Activated T-helper 17 cell treated with anti-CD3 and anti-CD28 coated beads, Interleukin-2, amount 50 U/mL, for 72 hours (primary cell): Measurements from ENCODE around the gene SLC25A5. TPM values are rescaled to one million over a fixed set of nuclear protein-coding genes. Genes with fewer than 3 reads are reported as not detected.
"Not testable (repeated sequence)": the region's sequence is repeated elsewhere in the genome, so short reads cannot be mapped to it uniquely, and the experiment has no call there.

Experiments used
- ATAC-seq: fragments of 150-1000 bp; cut with Tn5 transposase; replicated peaks from 2 replicates; pipeline ENCODE4 v1.10.0; 2021; ENCODE audit warnings: mild to moderate bottlenecking, moderate library complexity
- H3K27ac Mint-ChIP-seq: one replicate; pipeline ENCODE4 v1.8.0; 2022; ENCODE audit warnings: mixed read lengths
- H3K27me3 Mint-ChIP-seq: one replicate; pipeline ENCODE4 v1.8.0; 2022; ENCODE audit warnings: mixed read lengths
- H3K36me3 Mint-ChIP-seq: one replicate; pipeline ENCODE4 v1.8.0; 2022; ENCODE audit warnings: low read depth, mild to moderate bottlenecking, mixed read lengths
- H3K4me1 Mint-ChIP-seq: one replicate; pipeline ENCODE4 v1.8.0; 2022; ENCODE audit warnings: mixed read lengths
- H3K4me3 Mint-ChIP-seq: one replicate; pipeline ENCODE4 v1.8.0; 2022; ENCODE audit warnings: mild to moderate bottlenecking, mixed read lengths
- H3K9me3 Mint-ChIP-seq: one replicate; pipeline ENCODE4 v1.8.0; 2022; ENCODE audit warnings: mixed read lengths
- total RNA-seq, 2 donors: library from RNA; stranded (reverse); gene quantifications; one replicate each; pipeline ENCODE4 v1.2.3, GENCODE V29; 2022

SLC25A5 gene
- total RNA-seq, 2 donors from 2014 or later: 290 to 570 TPM

DNA sequence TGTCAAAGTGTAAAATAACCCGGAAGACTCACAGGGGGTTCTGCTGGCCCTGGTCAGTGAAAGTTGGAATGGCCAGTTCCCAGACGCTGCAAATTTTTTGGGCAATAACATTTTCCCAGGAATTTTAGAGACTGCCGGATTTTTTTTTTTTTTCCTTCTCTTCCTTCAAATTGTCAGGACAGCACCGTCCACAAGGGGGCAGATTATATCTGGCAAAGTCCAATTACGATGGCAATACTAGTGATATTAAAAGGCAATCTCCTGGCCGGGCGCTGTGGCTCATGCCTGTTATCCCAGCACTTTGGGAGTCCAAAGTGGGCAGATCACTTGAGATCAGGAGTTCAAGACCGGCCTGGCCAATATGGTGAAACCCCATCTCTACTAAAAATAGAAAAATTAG, 20.5 kb downstream of the SLC25A5 start:
- Mint-ChIP-seq H3K36me3 (no peaks in the 10 kb centered on the region), H3K4me1 (no peaks in the 10 kb centered on the region), H3K27me3 (no peaks in the 10 kb centered on the region), H3K4me3 (no peak overlapping the region), H3K9me3 (no peaks in the 10 kb centered on the region), H3K27ac (no peak overlapping the region)
- no peak for ATAC-seq

DNA sequence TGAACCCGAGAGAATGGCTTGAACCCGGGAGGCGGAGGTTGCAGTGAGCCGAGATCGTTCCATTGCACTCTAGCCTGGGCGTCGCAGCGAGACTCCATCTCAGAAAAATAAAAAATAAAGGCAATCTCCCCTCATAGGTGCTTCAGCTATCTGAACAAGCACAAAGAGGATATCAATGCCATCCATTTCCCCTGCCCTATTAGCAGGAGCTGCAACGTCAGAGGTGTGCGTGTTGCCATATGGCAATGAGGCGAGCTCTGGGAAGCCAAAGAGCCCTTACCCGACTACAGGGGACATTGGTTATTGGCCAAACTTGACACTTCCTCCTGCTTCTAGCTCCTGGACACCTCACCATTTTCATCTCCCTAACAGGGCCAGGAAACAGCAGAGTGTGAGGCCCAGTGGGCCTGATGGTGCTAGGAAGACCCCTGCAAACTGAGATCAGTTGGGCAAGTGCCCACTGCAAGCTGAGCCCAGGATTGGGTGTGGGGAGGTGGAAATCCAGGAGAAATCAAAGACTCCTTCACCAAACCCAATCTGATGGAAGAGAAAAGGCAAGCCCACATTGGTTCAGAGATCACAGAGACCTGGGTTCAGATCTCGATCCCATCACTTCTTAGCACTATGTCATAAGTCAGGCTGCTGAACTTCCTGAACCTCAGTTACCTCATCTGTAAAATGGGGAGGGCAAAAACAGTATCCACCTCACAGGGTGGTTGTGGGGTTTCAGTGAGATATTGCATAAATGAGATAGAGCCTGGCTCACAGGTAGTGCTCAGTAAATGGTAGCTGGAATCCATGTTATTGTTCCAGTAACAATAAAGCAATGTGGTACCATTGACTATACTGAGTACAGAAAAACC, 21.2 kb downstream of the SLC25A5 start:
- no peak overlapping the region for H3K4me3 Mint-ChIP-seq
- H3K27ac Mint-ChIP-seq: no peak overlapping the region
- ATAC-seq: no peak
- H3K36me3 Mint-ChIP-seq: no peaks in the 10 kb centered on the region
- H3K27me3 Mint-ChIP-seq: no peaks in the 10 kb centered on the region
- H3K4me1 Mint-ChIP-seq: no peaks in the 10 kb centered on the region
- no peaks in the 10 kb centered on the region for H3K9me3 Mint-ChIP-seq

GRCh38 chrX:119492463-119492862, 24.2 kb downstream of the SLC25A5 start:
- no peak for ATAC-seq
- H3K9me3 Mint-ChIP-seq: no peaks in the 10 kb centered on the region
- H3K4me3 Mint-ChIP-seq: no peak overlapping the region
- no peaks in the 10 kb centered on the region for H3K27me3 Mint-ChIP-seq
- H3K27ac Mint-ChIP-seq: no peak overlapping the region
- peaks cover 10% of the 10 kb centered on the region for H3K4me1 Mint-ChIP-seq
- H3K36me3 Mint-ChIP-seq: no peaks in the 10 kb centered on the region

DNA sequence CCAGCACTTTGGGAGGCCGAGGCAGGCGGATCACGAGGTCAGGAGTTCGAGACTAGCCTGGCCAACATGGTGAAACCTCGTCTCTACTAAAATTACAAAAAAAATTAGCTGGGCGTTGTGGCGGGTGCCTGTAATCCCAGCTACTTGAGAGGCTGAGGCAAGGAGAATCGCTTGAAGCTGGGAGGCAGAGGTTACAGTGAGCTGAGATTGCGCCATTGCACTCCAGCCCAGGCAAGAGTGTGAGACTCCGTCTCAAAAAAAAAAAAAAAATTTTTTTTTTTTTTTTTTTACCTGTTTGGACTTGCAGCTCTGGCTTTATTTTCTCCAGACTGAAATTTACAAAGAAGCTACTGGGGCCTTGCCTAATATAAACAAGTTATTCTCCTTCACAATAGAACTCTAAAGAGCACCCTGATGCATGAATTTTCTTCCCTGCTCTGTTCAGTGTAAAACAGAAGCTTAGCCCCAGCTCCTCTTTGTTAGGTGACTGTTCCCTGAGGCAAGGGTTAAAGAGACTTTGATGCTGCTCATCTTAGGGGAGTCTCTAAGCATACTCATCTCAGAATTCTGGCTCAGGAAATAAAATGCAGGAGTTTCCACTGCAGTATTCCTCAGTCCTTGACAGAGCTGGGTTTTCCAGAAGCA, 25.7 kb downstream of the SLC25A5 start:
- not testable (repeated sequence) for H3K4me3 Mint-ChIP-seq, H3K36me3 Mint-ChIP-seq
- peaks cover 10% of the 10 kb centered on the region for H3K4me1 Mint-ChIP-seq

DNA sequence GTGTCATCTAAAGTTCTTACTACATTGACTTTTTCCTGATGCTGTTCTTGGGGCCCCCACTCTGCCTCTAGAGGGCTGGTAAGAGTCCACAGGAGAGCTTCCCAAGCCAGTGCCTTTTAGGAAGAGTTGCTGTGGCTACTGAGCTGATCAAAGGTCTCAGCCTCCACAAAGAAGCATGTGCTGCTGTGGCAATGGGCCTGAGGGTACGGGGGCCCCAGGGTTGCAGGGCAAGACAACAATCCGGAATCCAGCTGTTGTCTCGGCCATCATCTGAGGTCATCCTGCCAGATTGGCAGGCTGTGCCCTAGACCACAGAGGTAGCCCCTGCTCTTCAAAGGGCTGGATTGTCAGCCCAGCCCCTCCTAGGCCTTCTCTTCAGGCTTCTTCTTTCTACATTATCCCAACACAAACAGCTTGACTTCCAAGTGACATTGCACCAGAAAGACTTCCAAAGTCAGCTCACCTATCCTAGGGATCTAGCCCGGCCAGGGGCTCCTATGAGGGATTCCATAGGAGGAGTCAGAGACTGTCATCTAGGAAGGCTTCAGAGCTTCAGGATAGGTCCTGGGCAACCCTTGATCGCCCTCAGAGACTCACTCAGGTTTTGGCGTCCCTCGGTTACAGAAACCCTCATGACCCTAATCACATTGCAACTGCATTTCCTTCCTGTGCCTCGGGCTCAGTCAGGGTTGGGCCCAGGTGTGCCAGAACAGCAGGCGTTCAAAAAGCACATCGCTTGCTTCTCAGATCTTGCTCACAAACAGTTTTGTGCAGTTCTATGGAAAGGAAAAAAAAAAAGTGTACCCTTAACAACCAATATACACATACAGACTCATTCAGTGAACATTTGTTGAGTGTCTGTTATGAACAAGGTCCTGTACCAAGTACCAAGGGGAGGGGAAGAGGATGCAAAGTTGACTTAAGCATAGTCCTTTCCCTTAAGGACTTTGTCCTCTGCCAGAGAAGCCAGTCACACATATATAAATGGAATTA, 27.8 kb downstream of the SLC25A5 start:
- no peaks in the 10 kb centered on the region for H3K27me3 Mint-ChIP-seq
- H3K4me3 Mint-ChIP-seq: peak overlapping the region; percentile 10
- peak overlapping the region; percentile 44 for H3K27ac Mint-ChIP-seq
- no peaks in the 10 kb centered on the region for H3K9me3 Mint-ChIP-seq
- no peak for ATAC-seq
- H3K36me3 Mint-ChIP-seq: no peaks in the 10 kb centered on the region
- H3K4me1 Mint-ChIP-seq: peaks cover 10% of the 10 kb centered on the region

More for the DNA sequence above, 25.7 kb downstream of the SLC25A5 start:
- not testable (repeated sequence) for ATAC-seq, H3K9me3 Mint-ChIP-seq, H3K27ac Mint-ChIP-seq, H3K27me3 Mint-ChIP-seq

GRCh38 chrX:119497185-119497584, 28.9 kb downstream of the SLC25A5 start:
- H3K4me3 Mint-ChIP-seq: no peak overlapping the region
- no peak overlapping the region for H3K27ac Mint-ChIP-seq
- no peak for ATAC-seq
- H3K4me1 Mint-ChIP-seq: peaks cover 10% of the 10 kb centered on the region
- H3K9me3 Mint-ChIP-seq: no peaks in the 10 kb centered on the region
- H3K27me3 Mint-ChIP-seq: no peaks in the 10 kb centered on the region
- H3K36me3 Mint-ChIP-seq: no peaks in the 10 kb centered on the region

- Mint-ChIP-seq H3K4me3 (no peak overlapping the region), H3K27ac (no peak overlapping the region), H3K4me1 (peaks cover 10% of the 10 kb centered on the region), H3K9me3 (no peaks in the 10 kb centered on the region), H3K36me3 (no peaks in the 10 kb centered on the region), H3K27me3 (no peaks in the 10 kb centered on the region)
- no peak for ATAC-seq
Measured at GRCh38 chrX:119500061-119500800, 32.0 kb downstream of the SLC25A5 start.

- no peak for ATAC-seq
- no peaks in the 10 kb centered on the region for H3K27me3 Mint-ChIP-seq
- no peak overlapping the region for H3K4me3 Mint-ChIP-seq
- no peak overlapping the region for H3K27ac Mint-ChIP-seq
- H3K4me1 Mint-ChIP-seq: peaks cover 3% of the 10 kb centered on the region
- H3K9me3 Mint-ChIP-seq: no peaks in the 10 kb centered on the region
- no peaks in the 10 kb centered on the region for H3K36me3 Mint-ChIP-seq
Measured at GRCh38 chrX:119501511-119502148, 33.4 kb downstream of the SLC25A5 start.

DNA sequence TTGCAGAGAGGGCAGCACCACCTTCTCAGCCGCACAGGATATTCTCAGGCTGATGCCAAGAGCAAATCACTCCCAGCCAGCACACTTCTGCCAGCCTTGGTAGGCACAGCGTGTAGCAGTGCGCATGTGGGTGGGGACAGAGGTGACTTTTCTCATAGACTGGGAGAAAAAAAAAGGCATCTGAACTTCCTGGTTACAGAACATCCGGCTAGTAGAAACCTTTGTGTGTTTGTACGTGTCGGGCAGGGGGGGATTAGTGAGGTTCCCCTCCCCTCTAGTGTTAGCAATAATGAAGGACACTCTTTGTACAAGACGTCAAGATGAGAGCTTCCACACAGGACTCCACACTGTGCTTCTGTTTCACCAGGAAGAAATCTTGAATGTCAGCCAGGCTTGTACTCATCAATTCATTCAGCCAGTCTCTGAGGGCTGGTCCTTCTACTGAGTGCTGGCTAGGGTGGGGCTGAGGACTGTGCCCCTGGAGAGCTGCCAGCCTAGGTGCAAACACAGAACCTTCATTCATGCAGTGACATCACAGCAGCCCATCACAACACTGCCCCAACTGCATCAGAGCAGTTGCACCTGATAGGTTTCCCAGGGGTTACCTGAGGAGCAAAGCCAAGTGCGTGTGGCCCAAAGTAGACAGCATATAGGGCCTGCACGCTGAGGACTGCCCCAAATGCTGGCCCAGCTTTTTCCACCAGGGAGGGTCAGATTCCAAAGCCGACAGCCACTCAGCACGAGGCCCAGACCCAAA, 34.7 kb downstream of the SLC25A5 start:
- Mint-ChIP-seq H3K4me3 (peak overlapping the region; percentile 47), H3K36me3 (no peaks in the 10 kb centered on the region), H3K27ac (peak overlapping the region; percentile 80), H3K4me1 (no peaks in the 10 kb centered on the region), H3K9me3 (no peaks in the 10 kb centered on the region), H3K27me3 (no peaks in the 10 kb centered on the region)
- ATAC-seq: peak; percentile 72

DNA sequence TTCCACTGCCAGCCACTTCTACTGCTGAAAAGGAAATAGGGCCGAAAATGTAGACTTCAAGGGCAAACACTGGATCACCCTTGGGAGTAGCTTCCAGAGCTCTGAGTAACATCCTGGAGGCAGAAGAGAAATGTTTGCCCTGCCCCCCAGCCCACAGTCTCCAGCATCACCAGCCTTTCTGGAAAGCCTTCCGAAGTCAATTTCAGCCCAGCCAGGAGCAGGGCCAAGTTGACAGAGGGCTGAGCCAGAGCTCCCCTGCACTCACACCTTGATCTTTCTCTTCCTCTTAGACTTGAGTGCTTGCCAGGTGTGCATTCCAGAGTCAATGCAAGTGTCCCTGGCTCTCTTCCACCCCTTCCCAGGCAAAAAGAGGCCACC, 35.2 kb downstream of the SLC25A5 start:
- ATAC-seq: no peak
- Mint-ChIP-seq H3K27me3 (no peaks in the 10 kb centered on the region), H3K4me1 (no peaks in the 10 kb centered on the region), H3K4me3 (no peak overlapping the region), H3K27ac (no peak overlapping the region), H3K36me3 (no peaks in the 10 kb centered on the region), H3K9me3 (no peaks in the 10 kb centered on the region)

- H3K27ac Mint-ChIP-seq, ATAC-seq, H3K27me3 Mint-ChIP-seq, H3K4me1 Mint-ChIP-seq, H3K4me3 Mint-ChIP-seq, H3K9me3 Mint-ChIP-seq, H3K36me3 Mint-ChIP-seq: not testable (repeated sequence)
Measured at GRCh38 chrX:119505145-119505544, 36.9 kb downstream of the SLC25A5 start.

- Mint-ChIP-seq H3K36me3 (no peaks in the 10 kb centered on the region), H3K4me1 (no peaks in the 10 kb centered on the region), H3K4me3 (no peak overlapping the region), H3K9me3 (no peaks in the 10 kb centered on the region), H3K27ac (no peak overlapping the region), H3K27me3 (no peaks in the 10 kb centered on the region)
- no peak for ATAC-seq
Measured at GRCh38 chrX:119505945-119506344, 37.7 kb downstream of the SLC25A5 start.

DNA sequence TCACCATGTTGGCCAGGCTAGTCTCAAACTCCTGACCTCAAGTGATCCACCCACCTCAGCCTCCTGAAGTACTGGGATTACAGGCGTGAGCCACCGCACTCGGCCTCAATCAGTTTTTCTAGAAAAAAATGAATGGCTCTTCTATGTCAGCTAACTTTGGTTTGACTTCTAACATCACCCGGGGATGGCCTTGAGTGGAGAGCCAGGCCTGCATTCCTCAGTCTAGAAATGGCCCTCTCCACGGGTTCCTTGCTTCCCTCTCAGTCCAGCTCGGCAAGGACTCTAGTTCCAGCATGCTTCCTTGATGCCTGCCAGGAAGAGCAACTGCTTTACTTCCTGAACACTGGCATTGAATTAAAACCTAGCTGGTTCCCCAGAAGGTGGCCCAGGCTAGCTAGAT, 39.0 kb downstream of the SLC25A5 start:
- H3K27ac Mint-ChIP-seq: no peak overlapping the region
- H3K4me1 Mint-ChIP-seq: no peaks in the 10 kb centered on the region
- H3K27me3 Mint-ChIP-seq: no peaks in the 10 kb centered on the region
- H3K9me3 Mint-ChIP-seq: no peaks in the 10 kb centered on the region
- no peak overlapping the region for H3K4me3 Mint-ChIP-seq
- ATAC-seq: no peak
- H3K36me3 Mint-ChIP-seq: no peaks in the 10 kb centered on the region
